Medulla oblongata (tissue), 1 donor: ENCODE results near the gene LRP1B.

Experiments
- DNase-seq: peaks from one replicate; pipeline ENCODE4 v3.0.0-alpha.2; 2015; ENCODE audit errors: extremely low spot score

The LRP1B gene

GRCh38 chr2:141697035-141697434, 433.8 kb downstream of the LRP1B start:
- no peak for DNase-seq

- DNase-seq: no peak
Measured at GRCh38 chr2:141694180-141694579, 436.6 kb downstream of the LRP1B start.

- DNase-seq: no peak
Measured at GRCh38 chr2:141692829-141693228, 438.0 kb downstream of the LRP1B start.

GRCh38 chr2:141676139-141676538, 454.7 kb downstream of the LRP1B start:
- no peak for DNase-seq

GRCh38 chr2:141666191-141666590, 464.6 kb downstream of the LRP1B start:
- DNase-seq: no peak

- no peak for DNase-seq
Measured at GRCh38 chr2:141660232-141660631, 470.6 kb downstream of the LRP1B start.

GRCh38 chr2:141654311-141654710, 476.5 kb downstream of the LRP1B start:
- DNase-seq: no peak

- no peak for DNase-seq
Measured at GRCh38 chr2:141653184-141653583, 477.6 kb downstream of the LRP1B start.

- DNase-seq: no peak
Measured at GRCh38 chr2:141652308-141652707, 478.5 kb downstream of the LRP1B start.

GRCh38 chr2:141647353-141647752, 483.5 kb downstream of the LRP1B start:
- DNase-seq: no peak

- DNase-seq: no peak
Measured at GRCh38 chr2:141641462-141641861, 489.4 kb downstream of the LRP1B start.

GRCh38 chr2:141639809-141640208, 491.0 kb downstream of the LRP1B start:
- no peak for DNase-seq

GRCh38 chr2:141633132-141633531, 497.7 kb downstream of the LRP1B start:
- no peak for DNase-seq

- no peak for DNase-seq
Measured at GRCh38 chr2:141630407-141630930, 500.3 kb downstream of the LRP1B start.

GRCh38 chr2:141620372-141620771, 510.4 kb downstream of the LRP1B start:
- DNase-seq: no peak

- DNase-seq: no peak
Measured at GRCh38 chr2:141618457-141618856, 512.4 kb downstream of the LRP1B start.

- no peak for DNase-seq
Measured at GRCh38 chr2:141611981-141612380, 518.8 kb downstream of the LRP1B start.

- DNase-seq: no peak
Measured at GRCh38 chr2:141611176-141611571, 519.6 kb downstream of the LRP1B start.

- no peak for DNase-seq
Measured at GRCh38 chr2:141610564-141611175, 520.1 kb downstream of the LRP1B start.

- no peak for DNase-seq
Measured at GRCh38 chr2:141605163-141605562, 525.7 kb downstream of the LRP1B start.

- no peak for DNase-seq
Measured at GRCh38 chr2:141601511-141602152, 529.2 kb downstream of the LRP1B start.

GRCh38 chr2:141599721-141600120, 531.1 kb downstream of the LRP1B start:
- no peak for DNase-seq

GRCh38 chr2:141598982-141599381, 531.8 kb downstream of the LRP1B start:
- DNase-seq: no peak
